Sigmoid colon (tissue), 4 donors: ENCODE measurements around the gene GNAI3.

Experiments
- POLR2A ChIP-seq, 2 donors: fragments of 450-650 bp; IDR thresholded peaks; one replicate each; pipeline ENCODE4 v1.6.1; 2016; ENCODE audit warnings: antibody characterized with exemption in 2 of 2, mild to moderate bottlenecking in 2 of 2, moderate library complexity in 2 of 2
- POLR2AphosphoS5 ChIP-seq, 4 donors: sonication (generic); formaldehyde crosslinking; IDR thresholded peaks; one replicate each; pipeline ENCODE4 v1.6.1; 2017; ENCODE audit warnings: antibody characterized with exemption in 4 of 4
- TF ChIP-seq, protein P1 (sequence below), 4 experiments: fragments of 450-650 bp in 3 of 4; fragments of 200-600 bp in 1 of 4; IDR thresholded peaks; one replicate each; pipeline ENCODE4 v1.5.1; 2016 to 2019; ENCODE audit warnings: antibody characterized with exemption in 4 of 4, mild to moderate bottlenecking in 3 of 4, moderate library complexity in 2 of 4

DNA sequence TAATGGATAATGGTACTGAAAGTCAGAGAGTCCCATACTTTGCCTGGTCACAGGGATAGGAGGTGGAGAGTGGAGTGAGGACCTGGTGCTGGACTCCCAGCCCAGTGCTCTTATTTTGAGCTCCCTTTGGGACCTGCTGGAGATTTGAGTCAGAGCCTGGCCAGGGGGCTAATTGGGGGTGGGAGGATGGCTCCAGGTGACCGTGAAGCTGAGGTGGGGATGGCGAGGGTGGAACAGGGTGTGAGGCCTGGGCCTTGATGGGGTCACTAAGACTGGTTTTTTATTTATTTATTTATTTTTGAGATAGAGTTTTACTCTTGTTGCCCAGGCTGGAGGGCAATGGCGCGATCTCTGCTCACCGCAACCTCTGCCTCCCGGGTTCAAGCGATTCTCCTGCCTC, 89.0 kb downstream of the GNAI3 start:
- TF ChIP-seq POLR2A (IDR thresholded peaks at IDR 0.05) (no peak), POLR2AphosphoS5 (IDR thresholded peaks at IDR 0.05) (no peak)
- TF ChIP-seq, protein P1, sequence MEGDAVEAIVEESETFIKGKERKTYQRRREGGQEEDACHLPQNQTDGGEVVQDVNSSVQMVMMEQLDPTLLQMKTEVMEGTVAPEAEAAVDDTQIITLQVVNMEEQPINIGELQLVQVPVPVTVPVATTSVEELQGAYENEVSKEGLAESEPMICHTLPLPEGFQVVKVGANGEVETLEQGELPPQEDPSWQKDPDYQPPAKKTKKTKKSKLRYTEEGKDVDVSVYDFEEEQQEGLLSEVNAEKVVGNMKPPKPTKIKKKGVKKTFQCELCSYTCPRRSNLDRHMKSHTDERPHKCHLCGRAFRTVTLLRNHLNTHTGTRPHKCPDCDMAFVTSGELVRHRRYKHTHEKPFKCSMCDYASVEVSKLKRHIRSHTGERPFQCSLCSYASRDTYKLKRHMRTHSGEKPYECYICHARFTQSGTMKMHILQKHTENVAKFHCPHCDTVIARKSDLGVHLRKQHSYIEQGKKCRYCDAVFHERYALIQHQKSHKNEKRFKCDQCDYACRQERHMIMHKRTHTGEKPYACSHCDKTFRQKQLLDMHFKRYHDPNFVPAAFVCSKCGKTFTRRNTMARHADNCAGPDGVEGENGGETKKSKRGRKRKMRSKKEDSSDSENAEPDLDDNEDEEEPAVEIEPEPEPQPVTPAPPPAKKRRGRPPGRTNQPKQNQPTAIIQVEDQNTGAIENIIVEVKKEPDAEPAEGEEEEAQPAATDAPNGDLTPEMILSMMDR (IDR thresholded peaks at IDR 0.05), result no peak
